Ammon's horn (tissue), 1 donor: Measurements from ENCODE around the gene CD9.
"Not testable (repeated sequence)": the region's sequence is repeated elsewhere in the genome, so short reads cannot be mapped to it uniquely, and the experiment has no call there.

Source experiments
- DNase-seq: peaks from one replicate; pipeline ENCODE4 v3.0.0-alpha.2; 2016; ENCODE audit warnings: low spot score

Gene CD9, protein sequence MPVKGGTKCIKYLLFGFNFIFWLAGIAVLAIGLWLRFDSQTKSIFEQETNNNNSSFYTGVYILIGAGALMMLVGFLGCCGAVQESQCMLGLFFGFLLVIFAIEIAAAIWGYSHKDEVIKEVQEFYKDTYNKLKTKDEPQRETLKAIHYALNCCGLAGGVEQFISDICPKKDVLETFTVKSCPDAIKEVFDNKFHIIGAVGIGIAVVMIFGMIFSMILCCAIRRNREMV

DNA sequence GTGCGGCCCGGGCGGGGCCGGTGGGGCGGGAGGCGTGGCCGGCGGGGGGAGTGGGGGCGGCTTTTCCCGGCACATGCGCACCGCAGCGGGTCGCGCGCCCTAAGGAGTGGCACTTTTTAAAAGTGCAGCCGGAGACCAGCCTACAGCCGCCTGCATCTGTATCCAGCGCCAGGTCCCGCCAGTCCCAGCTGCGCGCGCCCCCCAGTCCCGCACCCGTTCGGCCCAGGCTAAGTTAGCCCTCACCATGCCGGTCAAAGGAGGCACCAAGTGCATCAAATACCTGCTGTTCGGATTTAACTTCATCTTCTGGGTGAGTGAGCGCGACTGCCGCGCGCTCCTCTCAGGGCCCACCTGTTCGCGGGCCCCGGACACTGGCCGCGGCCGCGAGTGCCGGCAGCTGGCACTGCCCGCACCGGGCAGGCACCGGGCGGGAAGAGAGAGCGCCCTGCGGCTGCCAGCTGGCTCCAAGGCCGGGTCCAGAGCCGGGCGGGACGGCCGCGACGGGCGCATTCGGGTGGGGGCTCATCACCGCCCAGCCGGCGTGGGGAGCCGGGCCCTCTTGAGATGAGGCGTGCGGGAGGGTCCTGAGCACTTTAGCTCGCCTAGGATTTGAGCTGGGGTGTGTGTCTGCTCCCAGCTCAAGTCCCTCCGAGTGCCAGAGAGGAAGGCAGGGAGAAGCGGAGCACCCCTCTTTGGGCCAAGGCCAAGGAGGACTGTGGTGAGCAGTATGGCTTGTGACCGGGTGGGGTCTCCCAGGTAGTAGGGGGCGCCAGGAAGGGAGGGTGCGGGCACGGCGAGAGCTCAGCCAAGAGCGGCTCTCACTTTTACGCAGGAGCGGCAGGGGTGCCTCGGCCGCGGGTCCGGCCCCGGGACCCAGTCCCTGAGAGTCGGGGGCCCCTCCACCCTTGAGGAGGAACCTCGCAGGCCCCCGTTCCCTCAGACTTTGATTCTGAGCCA lies at the start of gene CD9:
CD9 (plus strand) TSS at position 145 of the 957 bp plus-strand sequence; CDS start at position 245, 100 bp downstream.
- DNase-seq: peak; percentile 57

DNA sequence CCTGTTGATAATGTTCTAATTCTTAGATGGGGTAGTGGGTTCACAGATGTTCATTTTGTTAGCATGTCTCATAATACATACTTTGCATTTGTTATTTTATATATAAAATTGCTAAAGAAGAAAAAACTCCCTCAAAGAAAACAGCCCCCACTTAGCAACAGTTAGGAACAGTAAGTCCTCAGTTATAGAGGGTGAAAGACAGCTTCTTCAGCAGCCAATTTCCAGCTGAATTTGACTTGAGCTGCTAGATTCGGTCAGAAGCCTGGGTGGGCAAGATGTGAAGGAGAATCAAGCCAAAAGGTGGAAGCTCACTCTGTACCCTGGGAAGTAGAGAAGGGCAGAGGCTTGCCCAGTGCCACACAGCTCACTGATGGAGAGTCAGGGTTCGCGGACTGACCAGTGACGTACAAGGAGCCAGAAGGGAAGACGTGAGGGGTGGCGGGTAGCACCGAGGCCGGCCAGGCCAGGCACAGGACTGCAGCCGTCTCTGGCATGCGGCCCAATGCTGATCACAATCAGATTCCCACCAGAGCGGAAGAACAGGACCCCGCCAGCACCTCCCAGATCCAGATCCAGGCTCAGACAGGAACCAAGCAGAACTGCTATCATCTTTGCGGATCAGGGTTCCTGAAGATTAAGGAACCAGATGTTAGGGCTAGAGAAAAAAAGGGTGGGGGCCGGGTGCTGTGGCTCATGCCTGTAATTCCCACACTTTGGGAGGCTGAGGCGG lies 45.3 kb upstream of the CD9 start:
- DNase-seq: no peak

DNA sequence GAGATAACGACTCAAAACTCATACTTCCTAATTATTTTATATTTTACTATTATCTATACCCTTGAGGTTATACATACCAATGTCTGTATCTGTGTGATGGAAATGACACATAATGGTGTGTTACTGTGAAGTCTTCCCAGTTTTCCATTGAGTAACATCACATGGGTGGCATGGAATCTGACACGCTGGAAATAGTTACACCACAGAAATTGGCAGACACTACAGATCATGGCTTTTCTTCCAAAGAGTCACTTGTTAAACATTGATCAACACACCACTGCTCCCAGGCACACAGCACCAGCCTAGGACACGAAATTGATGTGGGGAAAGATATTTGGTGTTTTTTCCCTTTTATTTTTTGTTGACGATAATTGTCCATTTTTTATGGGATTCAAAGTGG lies 42.7 kb upstream of the CD9 start:
- DNase-seq: no peak

- DNase-seq: no peak
Observed at GRCh38 chr12:6158255-6158654, 41.9 kb upstream of the CD9 start.

- no peak for DNase-seq
Observed at GRCh38 chr12:6158749-6159148, 41.5 kb upstream of the CD9 start.

- DNase-seq: not testable (repeated sequence)
Observed at GRCh38 chr12:6159166-6160011, 40.8 kb upstream of the CD9 start.

- DNase-seq: not testable (repeated sequence)
Observed at GRCh38 chr12:6160049-6160649, 40.1 kb upstream of the CD9 start.

- DNase-seq: no peak
Observed at GRCh38 chr12:6161124-6161882, 38.9 kb upstream of the CD9 start.

- no peak for DNase-seq
Observed at GRCh38 chr12:6163416-6164060, 36.7 kb upstream of the CD9 start.

DNA sequence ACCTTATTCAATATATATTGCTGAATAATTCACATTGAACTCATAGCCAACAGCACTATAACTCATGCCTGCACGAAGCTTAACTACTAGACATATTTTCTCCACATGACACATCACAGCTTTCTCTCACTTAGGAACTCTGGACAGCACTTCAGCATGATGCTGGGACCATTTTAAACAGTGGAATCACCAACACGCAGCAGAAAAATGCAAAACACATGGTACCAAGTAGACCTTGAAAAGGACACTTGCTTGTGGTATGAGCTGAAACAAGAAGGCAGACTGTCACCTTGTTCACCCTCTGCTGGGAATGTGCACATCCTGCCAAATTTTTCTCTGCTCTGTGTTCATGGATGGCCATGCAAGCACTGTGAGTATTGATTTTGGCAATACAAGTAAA lies 34.8 kb upstream of the CD9 start:
- no peak for DNase-seq

- no peak for DNase-seq
Observed at GRCh38 chr12:6166808-6167207, 33.4 kb upstream of the CD9 start.

GRCh38 chr12:6167327-6168280 lies 32.6 kb upstream of the CD9 start:
- DNase-seq: no peak

DNA sequence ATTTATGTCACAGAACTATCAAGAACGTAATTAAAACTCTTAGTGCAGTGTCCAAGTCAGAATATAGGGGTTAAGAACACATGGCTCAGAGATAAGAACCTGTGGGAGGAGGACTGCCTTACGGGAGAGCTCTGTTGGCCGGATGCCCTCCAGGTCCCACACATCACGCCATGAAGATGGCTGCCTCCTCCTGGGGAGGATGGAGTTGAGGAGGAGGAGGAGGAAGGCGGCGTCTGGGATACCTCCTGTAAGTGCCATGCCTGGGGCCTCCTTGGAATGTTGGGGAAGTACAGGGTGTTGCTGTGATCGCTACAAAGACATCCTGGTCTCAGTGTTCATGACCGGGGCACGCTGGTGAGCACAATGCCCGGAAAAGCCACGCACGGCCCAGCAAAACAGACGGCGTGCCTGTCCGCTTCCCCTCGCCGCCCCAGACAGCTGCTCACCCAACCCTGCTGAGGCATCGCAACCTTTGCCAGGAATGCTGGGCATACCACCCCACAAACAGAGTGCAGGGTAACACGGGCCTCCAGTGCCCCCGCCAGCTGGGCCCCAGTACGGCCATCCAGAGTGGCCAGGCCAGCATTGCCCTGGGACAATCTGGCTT lies 28.7 kb upstream of the CD9 start:
- no peak for DNase-seq

- DNase-seq: no peak
Observed at GRCh38 chr12:6172086-6172485, 28.1 kb upstream of the CD9 start.

- DNase-seq: no peak
Observed at GRCh38 chr12:6172862-6173261, 27.3 kb upstream of the CD9 start.

DNA sequence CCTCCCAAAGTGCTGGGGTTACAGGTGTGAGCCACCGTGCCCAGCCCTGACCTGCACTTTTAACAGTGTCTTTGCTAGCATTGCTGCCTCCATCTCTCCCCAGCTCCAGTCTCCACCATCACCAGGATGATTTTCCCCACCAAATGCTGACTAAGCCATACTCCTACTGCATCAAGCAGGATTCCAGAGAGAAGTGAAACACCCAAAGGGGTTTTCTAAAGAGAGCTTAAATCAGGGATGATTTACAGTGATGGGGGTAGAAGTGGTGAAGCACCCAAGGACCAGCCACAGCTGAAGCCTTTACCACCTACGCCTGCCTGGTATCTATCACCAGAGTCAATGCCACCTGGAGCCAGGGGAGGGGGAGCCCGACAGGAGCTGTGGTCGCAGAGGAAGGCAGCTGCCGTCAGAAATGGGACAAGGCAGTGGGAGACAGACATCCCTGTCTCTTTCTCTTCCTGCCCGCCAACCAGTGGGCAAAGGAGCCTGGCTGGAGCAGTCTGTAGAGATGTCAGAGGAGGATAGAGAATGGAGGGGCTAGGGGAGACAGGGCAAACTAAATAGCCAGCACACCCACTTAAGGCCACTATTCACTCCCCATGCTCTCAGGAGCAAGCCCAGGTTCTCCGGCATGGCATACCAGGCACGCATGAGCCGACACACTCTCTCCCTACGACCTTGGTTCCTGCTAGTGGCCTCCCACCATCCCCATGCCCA lies 22.4 kb upstream of the CD9 start:
- no peak for DNase-seq

DNA sequence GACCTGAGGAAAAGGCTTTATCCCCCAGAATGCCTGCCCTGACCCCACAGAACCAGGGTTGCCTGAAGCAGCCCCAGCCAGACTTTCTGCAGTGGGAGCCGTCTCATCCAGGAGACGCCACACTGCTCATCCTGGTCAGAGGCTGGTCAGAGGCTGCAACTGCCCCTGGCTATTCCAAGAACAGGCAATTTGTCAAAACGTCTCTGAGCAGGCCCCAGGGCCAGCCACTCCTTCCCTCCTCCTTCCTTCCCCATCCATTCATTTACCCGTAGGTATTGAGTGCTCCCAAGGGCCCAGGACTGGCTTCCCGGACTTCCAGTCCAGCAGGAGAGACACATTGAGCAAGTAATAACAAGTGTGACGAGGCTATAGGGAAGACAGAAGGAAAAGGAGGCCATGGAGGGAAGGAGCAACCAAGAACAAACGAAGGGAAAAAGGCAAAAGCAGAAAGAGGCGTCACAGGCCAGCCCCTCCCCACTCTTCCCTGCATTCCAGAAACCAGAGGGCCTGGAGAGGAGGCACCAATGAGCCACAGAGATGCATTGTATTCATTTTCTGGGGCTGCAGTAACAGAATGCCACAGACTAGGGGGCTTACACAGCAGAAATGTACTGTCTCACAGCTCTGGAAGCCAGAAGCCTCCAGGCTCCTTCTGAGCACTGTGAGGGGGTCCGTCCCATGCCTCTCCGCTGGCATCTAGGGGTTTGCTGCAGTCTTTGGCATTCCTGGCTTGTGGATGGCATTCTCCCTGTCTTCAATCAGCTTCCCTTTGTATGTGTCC lies 21.0 kb upstream of the CD9 start:
- no peak for DNase-seq
